Occipital lobe (tissue), 2 donors: ENCODE measurements around the gene ENG. TPM values are rescaled to one million over a fixed set of nuclear protein-coding genes. Genes with fewer than 3 reads are reported as not detected.
"Not testable (repeated sequence)": the region's sequence is repeated elsewhere in the genome, so short reads cannot be mapped to it uniquely, and the experiment has no call there.

ENCODE experiments used
- DNase-seq: peaks from one replicate; lab custom pipeline; 2025; lab: John Stamatoyannopoulos, UW
- total RNA-seq: library from RNA; depleted of rRNA; stranded (reverse); fragments of >200 nt; gene quantifications from one replicate; pipeline ENCODE4 v1.2.3, GENCODE V29; 2014

ENG gene
- total RNA-seq, 1 donor from 2014 or later, result 0.16 TPM

DNA sequence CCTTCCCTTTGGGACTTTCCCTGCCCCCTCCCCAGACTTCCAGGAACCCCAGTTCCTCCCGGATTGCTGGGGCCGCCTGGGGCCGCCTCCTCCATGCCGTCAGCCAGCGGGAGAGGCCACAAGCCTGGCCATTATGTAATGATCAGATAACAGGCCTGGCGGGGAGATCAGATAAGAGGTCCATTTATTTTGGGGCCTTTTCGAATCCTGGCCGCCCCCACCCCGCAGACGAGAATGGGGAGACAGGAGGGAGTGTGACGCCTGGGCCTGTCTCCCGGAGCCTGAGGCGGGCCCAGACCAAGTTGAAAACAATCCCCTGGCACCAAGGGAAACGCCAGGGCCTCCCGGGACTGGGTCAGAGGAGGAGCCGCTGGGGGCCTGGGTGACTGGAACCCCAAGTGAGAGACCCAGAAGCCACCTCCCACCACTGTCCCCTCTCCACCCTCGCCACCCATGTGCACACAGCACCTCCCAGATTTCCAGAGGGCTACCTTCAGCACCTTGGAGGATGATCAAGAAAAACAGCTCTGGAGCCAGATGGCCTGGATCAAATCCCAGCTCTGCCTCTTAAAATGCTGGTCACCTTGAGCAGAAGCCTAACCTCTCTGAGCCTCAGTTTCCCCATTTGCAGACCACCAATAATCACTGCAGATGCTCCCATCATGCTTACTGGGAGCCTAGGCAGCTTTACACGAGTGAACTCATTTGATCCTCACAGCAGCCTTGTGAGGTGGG is 7.8 kb downstream of the ENG start:
- no peak for DNase-seq

GRCh38 chr9:127845619-127846018 is 8.8 kb downstream of the ENG start:
- not testable (repeated sequence) for DNase-seq

DNA sequence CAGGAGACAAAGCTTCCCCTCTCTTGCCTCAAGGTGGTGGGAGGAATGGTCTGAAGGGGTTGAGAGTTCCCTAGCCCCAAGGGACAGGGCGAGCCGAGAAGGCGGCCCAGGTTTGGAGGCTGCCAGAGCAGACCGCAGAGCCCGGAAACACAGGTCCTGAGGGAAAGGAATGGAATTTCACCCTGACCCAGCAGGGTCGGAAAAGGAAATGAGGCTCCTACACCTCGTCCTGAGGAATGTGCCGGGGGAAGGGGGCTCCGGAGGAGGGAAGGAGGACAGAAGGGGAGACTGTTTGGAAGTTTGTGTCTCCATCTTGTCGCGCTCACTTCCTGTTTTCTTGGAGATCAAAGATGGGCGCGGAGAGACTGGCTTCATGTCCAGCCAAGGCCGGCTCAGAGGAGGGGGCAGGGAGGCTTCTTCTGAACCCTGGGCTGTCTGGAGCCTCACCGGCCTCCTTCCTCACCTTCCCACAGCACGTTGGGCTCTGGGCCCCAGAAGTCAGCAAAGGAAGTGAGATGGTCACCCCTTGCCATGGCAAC is 9.6 kb downstream of the ENG start:
- no peak for DNase-seq

DNA sequence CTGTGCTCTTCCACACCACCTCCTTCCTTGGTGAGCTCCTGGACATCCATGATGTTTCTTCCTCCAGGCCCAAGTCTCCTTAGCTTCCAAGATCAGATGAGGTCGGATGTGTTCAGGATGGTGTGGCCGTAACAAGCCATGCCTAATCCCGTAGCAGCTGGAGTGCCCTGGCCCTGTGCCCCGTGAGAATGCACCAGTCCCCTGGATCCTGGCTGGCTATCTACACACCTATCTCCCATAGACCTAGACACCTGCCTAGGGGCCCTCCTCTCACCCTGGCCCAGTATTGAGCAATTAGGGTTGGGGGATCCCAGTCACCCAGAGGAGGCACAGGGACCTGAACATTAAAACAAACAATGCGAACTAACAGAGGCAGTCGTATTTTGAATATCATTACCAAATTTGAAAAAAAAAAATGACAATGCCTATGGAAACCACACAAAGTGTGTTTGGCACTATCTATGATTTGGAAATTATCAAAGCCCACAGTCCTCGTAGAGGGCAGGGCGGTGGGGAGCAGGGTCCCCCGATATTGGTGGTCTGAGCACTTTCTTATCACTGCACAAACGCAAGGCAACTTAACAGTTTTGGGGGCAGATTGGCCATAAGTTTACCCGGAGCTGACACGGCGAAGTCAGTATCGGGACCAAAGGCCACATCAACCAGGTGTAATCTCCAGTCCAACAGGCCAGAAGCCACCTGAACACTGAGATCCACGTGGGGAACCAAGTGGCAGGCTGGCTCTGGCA is 13.2 kb downstream of the ENG start:
- no peak for DNase-seq

DNA sequence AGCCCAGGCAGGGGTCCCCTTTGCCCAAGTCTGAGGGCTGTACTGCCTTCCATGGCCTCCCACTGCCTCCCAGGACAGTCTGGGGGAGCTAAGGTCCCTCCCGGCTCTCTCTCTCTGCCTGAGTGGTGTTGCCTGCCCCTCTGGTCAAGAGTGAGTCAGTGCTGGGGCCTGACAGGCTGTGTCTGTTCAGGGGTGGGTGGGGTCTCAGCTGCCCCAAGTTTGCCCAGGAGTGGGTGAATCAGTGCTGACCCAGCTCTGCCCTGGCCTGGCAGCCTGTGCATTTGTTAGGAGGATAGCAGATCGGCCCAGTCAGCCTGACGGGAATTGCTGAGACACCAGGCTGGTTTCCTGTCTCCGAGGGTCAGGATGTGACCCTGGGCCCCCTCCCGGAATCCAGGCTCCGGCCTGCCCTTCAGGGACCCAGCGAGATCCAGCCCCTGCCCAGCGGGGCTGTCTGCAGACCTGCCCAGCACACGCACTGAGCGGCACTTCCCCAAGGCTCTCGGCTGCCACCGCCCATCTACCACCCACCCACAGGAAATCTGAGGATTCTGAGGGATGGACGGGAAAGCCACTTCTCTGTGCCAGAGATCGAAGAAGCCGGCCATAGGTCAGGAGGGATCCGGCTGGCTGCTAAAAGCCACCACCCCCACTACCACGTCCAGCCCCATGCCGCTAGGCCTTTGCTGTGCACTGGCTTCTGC is 15.9 kb downstream of the ENG start:
- DNase-seq, result no peak

DNA sequence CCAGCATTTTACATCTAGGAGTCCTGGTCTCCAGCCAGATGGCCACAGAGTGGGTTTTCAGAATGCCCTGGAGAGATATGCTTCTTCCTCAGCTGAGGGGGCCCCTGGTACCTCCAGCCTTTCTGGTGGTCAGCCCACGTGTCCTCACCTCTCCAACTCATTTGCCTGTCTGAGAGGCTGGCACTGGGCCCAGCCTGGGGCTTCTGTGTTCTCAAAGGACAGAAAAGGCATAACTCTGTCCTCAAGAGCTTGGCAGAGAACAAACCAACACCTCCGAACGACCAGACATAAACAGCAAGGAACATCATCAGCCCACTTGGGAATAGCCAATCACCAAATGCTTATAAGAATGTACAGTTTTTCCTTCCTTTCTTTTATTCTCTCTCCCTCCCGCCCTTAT is 17.1 kb downstream of the ENG start:
- no peak for DNase-seq

- DNase-seq, result not testable (repeated sequence)
Observed at GRCh38 chr9:127836561-127836960, 17.9 kb downstream of the ENG start.

DNA sequence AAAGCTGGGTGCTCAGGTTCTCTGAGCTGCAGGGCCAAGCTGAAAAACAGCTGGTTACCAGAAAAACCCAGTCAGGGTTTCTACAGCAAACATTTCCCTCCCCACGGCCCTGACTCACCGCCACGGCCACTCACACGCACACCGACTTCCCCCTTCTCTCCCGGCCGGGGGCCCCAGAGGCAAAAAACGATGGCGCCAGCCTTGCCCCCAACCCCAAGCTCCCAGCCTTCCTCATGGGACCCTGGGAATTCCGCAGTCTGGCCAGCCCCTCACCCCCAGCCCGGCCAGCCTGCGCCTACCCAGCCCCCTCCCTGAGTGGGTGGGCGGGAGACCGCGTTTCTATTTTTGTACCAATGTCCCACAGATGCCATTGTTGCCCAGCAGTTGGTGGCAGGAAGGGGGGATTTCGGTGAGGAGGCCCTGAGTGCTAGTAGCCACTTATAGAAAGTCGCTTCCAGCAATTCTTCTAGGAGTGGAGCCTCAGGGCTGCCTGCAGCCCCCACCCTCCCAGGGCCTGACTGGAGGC is 18.4 kb downstream of the ENG start:
- DNase-seq, result no peak

- DNase-seq, result no peak
Observed at GRCh38 chr9:127833555-127833954, 20.9 kb downstream of the ENG start.

- no peak for DNase-seq
Observed at GRCh38 chr9:127832248-127832647, 22.2 kb downstream of the ENG start.

GRCh38 chr9:127829205-127829906 is 25.1 kb downstream of the ENG start:
- DNase-seq, result no peak

DNA sequence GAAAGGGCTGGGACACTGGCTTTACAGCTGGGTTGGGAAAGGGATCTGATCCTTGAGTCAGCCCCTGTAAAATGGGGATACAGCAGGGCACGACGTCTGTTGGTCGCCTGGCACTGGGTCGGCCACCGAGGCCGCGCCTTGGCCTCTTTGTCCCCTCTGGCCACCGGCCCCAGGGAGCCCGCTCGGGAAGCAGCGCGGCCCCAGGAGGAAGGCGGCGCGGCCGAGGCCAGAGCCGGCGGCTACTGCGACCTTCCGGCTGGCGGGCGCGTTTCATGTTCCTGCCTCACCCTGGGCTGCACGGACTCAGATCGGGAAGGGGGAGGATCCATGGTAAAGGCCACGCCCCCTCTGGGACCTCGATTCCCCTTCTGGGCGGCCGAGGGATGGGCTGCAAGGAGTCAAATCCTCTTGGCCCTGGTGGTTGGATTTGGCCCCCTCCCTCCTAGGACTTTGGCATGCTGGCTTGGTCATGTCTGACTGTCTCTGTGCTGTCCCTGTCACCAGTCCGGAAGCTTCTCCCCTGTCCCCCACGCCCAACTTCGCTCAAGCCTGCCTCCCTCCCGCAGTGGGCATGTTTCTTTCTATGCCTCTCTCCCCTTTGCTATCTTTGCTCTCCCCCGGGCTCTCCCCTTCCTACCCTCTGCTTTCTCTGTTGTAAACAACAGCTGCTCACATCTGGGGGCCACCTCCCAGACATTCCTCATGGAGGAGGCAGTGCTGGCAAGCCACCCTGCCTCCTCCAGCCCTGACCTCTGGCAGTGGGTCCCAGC is 26.0 kb downstream of the ENG start:
- no peak for DNase-seq

DNA sequence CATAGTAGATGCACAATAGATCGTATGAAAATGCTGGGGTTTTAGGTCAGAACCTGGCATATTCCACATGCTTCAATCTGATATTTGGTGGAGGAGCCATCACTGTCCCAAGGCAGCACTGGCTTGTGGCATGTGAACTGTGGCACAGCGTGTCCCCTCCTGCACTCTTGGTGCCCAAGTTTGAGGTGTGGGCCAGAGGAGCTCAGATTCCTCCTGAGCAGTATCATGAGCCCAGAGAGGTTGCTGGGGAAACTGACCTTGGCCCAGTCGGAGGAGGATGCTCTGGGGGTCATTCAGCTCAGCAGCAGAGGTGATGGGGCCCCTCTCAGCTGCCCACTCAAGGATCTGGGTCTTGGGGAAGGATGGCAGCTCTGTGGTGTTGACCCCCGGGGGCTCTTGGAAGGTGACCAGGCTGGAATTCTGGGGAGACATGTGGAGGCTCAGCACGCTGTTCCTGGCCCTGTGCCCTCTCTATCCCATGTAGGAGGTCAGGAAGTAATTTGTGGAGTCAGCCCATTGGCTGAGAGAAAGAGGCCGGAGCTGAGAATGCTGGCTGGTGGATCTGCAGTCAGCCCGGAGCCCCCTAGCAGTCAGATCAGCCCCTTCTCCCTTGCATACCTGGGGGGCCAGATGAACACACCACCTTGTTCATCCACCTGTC is 28.1 kb downstream of the ENG start:
- DNase-seq, result no peak

DNA sequence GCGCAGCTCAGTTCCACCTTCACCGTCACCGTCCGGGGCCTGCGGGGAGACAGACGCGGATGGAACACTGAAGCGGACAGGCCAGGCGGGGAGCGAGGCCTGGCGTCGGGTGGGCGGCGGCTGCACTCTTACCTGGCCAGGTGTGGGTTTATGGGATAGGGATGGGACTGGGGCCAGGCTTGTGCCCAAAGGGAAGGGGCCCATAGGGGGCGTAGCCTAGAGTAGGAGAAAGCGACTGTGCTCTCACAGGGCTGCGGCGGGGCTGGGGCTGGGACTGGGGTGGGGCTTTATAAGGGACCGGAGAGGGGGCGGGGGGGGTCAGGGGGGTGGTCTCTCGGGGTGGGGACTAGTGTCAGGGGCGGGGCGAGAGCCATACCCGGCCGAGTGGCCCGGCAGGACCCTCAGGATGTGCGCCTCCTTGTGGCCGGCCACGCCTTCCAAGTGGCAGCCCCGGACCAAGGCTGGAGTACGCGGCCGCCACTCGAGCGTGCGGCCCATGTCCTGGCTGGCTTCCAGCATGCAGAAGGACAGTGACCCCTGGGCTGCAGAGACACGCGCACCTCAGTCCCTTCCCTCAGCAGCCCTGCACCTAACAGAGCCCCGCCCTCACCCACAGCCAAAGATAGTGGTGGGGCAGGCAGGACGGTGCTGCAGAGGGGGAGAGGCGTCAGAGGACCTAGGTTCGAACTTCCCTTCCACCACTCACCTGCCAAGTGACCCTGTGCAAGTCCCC is 29.0 kb downstream of the ENG start:
- DNase-seq, result no peak

DNA sequence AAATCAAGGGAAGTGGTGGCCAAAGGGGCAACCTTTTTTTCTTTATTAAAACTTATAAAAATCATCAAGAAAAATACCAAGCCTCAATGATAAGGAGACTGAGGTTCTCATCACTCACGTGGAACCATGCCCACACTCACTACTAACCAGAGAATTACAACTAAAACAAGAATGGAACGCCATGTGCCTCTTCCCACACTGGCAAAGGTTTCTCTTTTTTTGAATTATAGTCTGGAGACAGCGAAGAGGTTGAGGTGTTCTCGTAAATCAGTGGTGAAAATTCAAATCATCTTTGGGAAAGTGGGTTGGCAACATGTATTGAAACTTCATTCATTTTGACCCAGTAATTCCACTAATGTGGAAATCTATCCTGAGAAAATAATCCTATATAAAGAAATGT is 32.4 kb downstream of the ENG start:
- no peak for DNase-seq

GRCh38 chr9:127818574-127818973 is 35.9 kb downstream of the ENG start:
- DNase-seq, result no peak

- DNase-seq, result no peak
Observed at GRCh38 chr9:127817881-127818434, 36.5 kb downstream of the ENG start.

DNA sequence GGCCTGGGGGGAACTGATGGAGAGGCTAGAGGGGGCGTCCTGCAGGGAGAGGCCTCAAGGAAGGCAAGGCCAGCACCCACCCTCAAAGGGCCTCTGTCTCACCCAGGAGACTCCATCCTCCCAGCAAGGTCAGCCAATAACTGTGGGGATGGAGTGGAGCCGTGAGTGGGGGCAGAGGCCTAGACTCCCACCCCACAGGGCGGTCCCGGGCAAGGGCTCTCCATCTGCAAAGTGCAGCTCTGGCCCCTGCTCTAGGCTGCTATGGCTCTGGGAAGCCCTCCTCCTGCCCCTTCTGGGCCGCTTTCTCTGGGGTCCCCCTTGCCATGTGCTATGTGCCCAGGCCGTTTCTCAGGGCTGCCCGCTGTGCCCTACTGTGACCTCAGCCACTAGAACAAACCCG is 37.7 kb downstream of the ENG start:
- no peak for DNase-seq

- no peak for DNase-seq
Observed at GRCh38 chr9:127816362-127816725, 38.1 kb downstream of the ENG start.
